NCI-H1930 (cell line): ENCODE results near the gene KIR2DL4.
"Not testable (repeated sequence)": the region's sequence is repeated elsewhere in the genome, so short reads cannot be mapped to it uniquely, and the experiment has no call there.

Source experiments
- DNase-seq, 2 experiments: peaks; one replicate each; lab custom pipeline; 2025; lab: John Stamatoyannopoulos, UW

The KIR2DL4 gene

GRCh38 chr19:54803410-54803809 lies at the start of gene KIR2DL4:
Gene KIR2DL4, plus strand, starts transcription at chr19:54803610. Its CDS starts 42 bp downstream, at chr19:54803652.
- DNase-seq, result no peak

- not testable (repeated sequence) for DNase-seq
Observed at GRCh38 chr19:54756204-54757110, 47.0 kb upstream of the KIR2DL4 start.

- DNase-seq, result not testable (repeated sequence)
Observed at GRCh38 chr19:54758577-54758976, 44.8 kb upstream of the KIR2DL4 start.

- DNase-seq, result not testable (repeated sequence)
Observed at GRCh38 chr19:54764219-54764618, 39.2 kb upstream of the KIR2DL4 start.

- DNase-seq, result not testable (repeated sequence)
Observed at GRCh38 chr19:54766464-54766863, 36.9 kb upstream of the KIR2DL4 start.

GRCh38 chr19:54769646-54770045 lies 33.8 kb upstream of the KIR2DL4 start, which contains the start of gene KIR2DL1:
Gene KIR2DL1, plus strand, starts transcription at chr19:54769793. Its CDS starts 58 bp downstream, at chr19:54769851.
- not testable (repeated sequence) for DNase-seq

- DNase-seq, result not testable (repeated sequence)
Observed at GRCh38 chr19:54770511-54770910, 32.9 kb upstream of the KIR2DL4 start.

- DNase-seq, result not testable (repeated sequence)
Observed at GRCh38 chr19:54771018-54771960, 32.1 kb upstream of the KIR2DL4 start.

- not testable (repeated sequence) for DNase-seq
Observed at GRCh38 chr19:54772666-54773065, 30.7 kb upstream of the KIR2DL4 start.

GRCh38 chr19:54775095-54775815 lies 28.2 kb upstream of the KIR2DL4 start:
- DNase-seq, result not testable (repeated sequence)

- DNase-seq, result not testable (repeated sequence)
Observed at GRCh38 chr19:54775830-54776229, 27.6 kb upstream of the KIR2DL4 start.

- DNase-seq, result not testable (repeated sequence)
Observed at GRCh38 chr19:54777851-54778250, 25.6 kb upstream of the KIR2DL4 start.

- DNase-seq, result not testable (repeated sequence)
Observed at GRCh38 chr19:54778896-54779295, 24.5 kb upstream of the KIR2DL4 start.

GRCh38 chr19:54782916-54783315 lies 20.5 kb upstream of the KIR2DL4 start:
- not testable (repeated sequence) for DNase-seq

- DNase-seq, result not testable (repeated sequence)
Observed at GRCh38 chr19:54786091-54786723, 17.2 kb upstream of the KIR2DL4 start.

- not testable (repeated sequence) for DNase-seq
Observed at GRCh38 chr19:54788154-54788553, 15.3 kb upstream of the KIR2DL4 start.

- no peak for DNase-seq
Observed at GRCh38 chr19:54790711-54791110, 12.7 kb upstream of the KIR2DL4 start.

- DNase-seq, result no peak
Observed at GRCh38 chr19:54791476-54791875, 11.9 kb upstream of the KIR2DL4 start.

GRCh38 chr19:54792814-54793213 lies 10.6 kb upstream of the KIR2DL4 start:
- no peak for DNase-seq

- DNase-seq, result no peak
Observed at GRCh38 chr19:54795758-54796157, 7.7 kb upstream of the KIR2DL4 start.

- DNase-seq, result no peak
Observed at GRCh38 chr19:54804101-54804500, 691 bp downstream of the KIR2DL4 start.
